Suprapubic skin (tissue), 4 donors: ENCODE results near the gene BRCA2. TPM values are rescaled to one million over a fixed set of nuclear protein-coding genes. Genes with fewer than 3 reads are reported as not detected.
"Not testable (repeated sequence)": the region's sequence is repeated elsewhere in the genome, so short reads cannot be mapped to it uniquely, and the experiment has no call there.

Experiments used
- DNase-seq, 2 donors: peaks; one replicate each; pipeline ENCODE4 v3.0.0-alpha.2; 2019; ENCODE audit warnings: low spot score in 2 of 2
- H3K27ac ChIP-seq: fragments of 200-600 bp; sonication (generic); one replicate; pipeline ENCODE4 v1.5.1; 2019
- H3K27me3 ChIP-seq: fragments of 200-600 bp; sonication (generic); one replicate; pipeline ENCODE4 v1.5.1; 2019
- H3K36me3 ChIP-seq: fragments of 200-600 bp; sonication (generic); one replicate; pipeline ENCODE4 v1.5.1; 2019
- H3K4me1 ChIP-seq: fragments of 200-600 bp; sonication (generic); one replicate; pipeline ENCODE4 v1.5.1; 2019
- H3K4me3 ChIP-seq: fragments of 200-600 bp; sonication (generic); one replicate; pipeline ENCODE4 v1.5.1; 2019; ENCODE audit warnings: mild to moderate bottlenecking
- H3K9me3 ChIP-seq: fragments of 200-600 bp; sonication (generic); one replicate; pipeline ENCODE4 v1.5.1; 2019
- EP300 ChIP-seq: sonication (generic); formaldehyde crosslinking; IDR thresholded peaks from one replicate; pipeline ENCODE4 v1.6.1; 2017; ENCODE audit warnings: antibody characterized with exemption
- POLR2A ChIP-seq, 2 donors: fragments of 450-650 bp; IDR thresholded peaks; one replicate each; pipeline ENCODE4 v1.6.1; 2017; ENCODE audit warnings: antibody characterized with exemption in 2 of 2, mild to moderate bottlenecking in 2 of 2, moderate library complexity in 2 of 2
- POLR2AphosphoS5 ChIP-seq, 3 donors: sonication (generic); formaldehyde crosslinking; IDR thresholded peaks; one replicate each; pipeline ENCODE4 v1.6.1; 2017; ENCODE audit warnings: antibody characterized with exemption in 3 of 3
- WGBS: methylation state at CpG from one replicate; pipeline ENCODE4 v1.1.5; 2018; 5-methylcytosine and 5-hydroxymethylcytosine counted together
- total RNA-seq, 4 donors: library from RNA; depleted of rRNA; stranded (reverse); fragments of >200 nt; gene quantifications; one replicate each; pipeline ENCODE4 v1.1.0, GENCODE V29; 2016
- TF ChIP-seq, protein P1 (sequence below), 2 donors: fragments of 200-600 bp in 1 of 2; fragments of 450-650 bp in 1 of 2; sonication (generic) in 1 of 2; IDR thresholded peaks; one replicate each; pipeline ENCODE4 v1.5.1; 2016 to 2019; ENCODE audit warnings: antibody characterized with exemption in 2 of 2, mild to moderate bottlenecking in 1 of 2, moderate library complexity in 1 of 2

The BRCA2 gene
- total RNA-seq, 4 donors from 2014 or later = 1.5 to 5.6 (median 2.0) TPM

DNA sequence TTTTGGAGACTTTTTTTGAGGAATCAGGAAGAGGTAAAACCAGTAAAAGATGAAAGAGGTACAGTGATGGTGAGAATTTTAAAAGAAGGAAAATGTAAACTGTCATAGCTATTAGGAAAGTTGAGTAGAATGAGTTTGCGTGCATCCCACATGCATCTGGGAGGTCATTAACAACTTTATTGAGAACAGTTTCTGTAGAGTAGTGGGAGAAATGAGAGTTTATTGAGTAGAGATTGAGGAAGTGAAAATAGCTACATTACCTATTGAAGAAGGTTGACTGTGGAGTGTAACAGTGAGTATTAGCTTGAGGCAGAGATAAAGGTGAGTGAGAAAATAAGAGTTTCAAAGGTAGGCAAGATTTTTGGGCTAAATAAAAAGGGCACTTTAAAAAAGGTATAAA, 38.7 kb downstream of the BRCA2 start:
- 95% methylated on average over 1 of the region's 1 CpG for WGBS
- no peaks in the 10 kb centered on the region for H3K4me1 ChIP-seq
- H3K9me3 ChIP-seq = no peaks in the 10 kb centered on the region
- no peak for DNase-seq
- no peak overlapping the region for H3K4me3 ChIP-seq
- TF ChIP-seq, protein P1, sequence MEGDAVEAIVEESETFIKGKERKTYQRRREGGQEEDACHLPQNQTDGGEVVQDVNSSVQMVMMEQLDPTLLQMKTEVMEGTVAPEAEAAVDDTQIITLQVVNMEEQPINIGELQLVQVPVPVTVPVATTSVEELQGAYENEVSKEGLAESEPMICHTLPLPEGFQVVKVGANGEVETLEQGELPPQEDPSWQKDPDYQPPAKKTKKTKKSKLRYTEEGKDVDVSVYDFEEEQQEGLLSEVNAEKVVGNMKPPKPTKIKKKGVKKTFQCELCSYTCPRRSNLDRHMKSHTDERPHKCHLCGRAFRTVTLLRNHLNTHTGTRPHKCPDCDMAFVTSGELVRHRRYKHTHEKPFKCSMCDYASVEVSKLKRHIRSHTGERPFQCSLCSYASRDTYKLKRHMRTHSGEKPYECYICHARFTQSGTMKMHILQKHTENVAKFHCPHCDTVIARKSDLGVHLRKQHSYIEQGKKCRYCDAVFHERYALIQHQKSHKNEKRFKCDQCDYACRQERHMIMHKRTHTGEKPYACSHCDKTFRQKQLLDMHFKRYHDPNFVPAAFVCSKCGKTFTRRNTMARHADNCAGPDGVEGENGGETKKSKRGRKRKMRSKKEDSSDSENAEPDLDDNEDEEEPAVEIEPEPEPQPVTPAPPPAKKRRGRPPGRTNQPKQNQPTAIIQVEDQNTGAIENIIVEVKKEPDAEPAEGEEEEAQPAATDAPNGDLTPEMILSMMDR (IDR thresholded peaks at IDR 0.05) = no peak
- no peaks in the 10 kb centered on the region for H3K36me3 ChIP-seq
- no peaks in the 10 kb centered on the region for H3K27me3 ChIP-seq
- no peak overlapping the region for H3K27ac ChIP-seq

DNA sequence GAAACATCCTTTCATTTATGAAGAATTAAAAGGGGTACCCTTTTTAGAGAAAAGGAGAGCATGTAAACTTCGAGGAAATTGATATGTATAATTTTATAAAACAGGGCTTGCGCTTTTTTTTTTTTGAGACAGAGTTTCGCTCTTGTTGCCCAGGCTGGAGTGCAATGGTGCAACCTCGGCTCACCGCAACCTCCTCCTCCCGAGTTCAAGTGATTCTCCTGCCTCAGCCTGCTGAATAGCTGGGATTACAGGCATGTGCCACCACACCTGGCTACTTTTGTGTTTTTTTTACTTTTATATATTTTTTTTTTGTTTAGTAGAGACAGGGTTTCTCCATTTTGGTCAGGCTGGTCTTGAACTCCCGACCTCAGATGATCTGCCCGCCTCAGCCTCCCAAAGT, 40.6 kb downstream of the BRCA2 start:
- not testable (repeated sequence) for H3K36me3 ChIP-seq, H3K4me1 ChIP-seq, H3K4me3 ChIP-seq, DNase-seq, H3K27ac ChIP-seq, H3K9me3 ChIP-seq, H3K27me3 ChIP-seq
- 95% methylated on average over 8 of the region's 8 CpGs for WGBS

DNA sequence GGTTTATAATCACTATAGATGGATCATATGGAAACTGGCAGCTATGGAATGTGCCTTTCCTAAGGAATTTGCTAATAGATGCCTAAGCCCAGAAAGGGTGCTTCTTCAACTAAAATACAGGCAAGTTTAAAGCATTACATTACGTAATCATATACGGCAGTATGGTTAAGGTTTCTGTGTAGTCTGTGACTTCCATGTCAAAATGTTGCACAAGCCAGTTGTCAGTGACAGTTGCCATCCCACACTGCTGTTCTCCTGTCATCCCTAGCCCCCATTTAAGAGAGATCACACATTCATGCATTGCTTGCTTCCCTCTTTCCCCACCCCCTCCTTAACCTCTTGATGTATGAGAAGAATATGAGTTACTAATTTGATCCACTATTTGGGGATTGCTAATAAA, 47.3 kb downstream of the BRCA2 start:
- Histone ChIP-seq H3K4me3 (no peak overlapping the region), H3K27me3 (no peaks in the 10 kb centered on the region), H3K36me3 (no peaks in the 10 kb centered on the region), H3K9me3 (no peaks in the 10 kb centered on the region), H3K4me1 (no peaks in the 10 kb centered on the region), H3K27ac (no peak overlapping the region)
- DNase-seq = no peak
- TF ChIP-seq, protein P1 (IDR thresholded peaks at IDR 0.05) = no peak
- TF ChIP-seq POLR2A (IDR thresholded peaks at IDR 0.05) (no peak), POLR2AphosphoS5 (IDR thresholded peaks at IDR 0.05) (no peak), EP300 (no peak)
- WGBS = 90% methylated on average over 2 of the region's 2 CpGs

DNA sequence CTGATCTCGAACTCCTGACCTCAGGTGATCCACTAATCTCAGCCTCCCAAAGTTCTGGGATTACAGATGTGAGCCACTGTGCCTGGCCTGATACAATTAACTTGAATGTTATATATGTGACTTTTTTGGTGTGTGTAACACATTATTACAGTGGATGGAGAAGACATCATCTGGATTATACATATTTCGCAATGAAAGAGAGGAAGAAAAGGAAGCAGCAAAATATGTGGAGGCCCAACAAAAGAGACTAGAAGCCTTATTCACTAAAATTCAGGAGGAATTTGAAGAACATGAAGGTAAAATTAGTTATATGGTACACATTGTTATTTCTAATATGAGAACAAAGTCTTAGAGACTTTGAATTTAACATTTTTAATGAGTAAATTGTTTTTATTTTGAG, 55.5 kb downstream of the BRCA2 start:
- Histone ChIP-seq H3K36me3 (peaks cover 5% of the 10 kb centered on the region), H3K9me3 (no peaks in the 10 kb centered on the region), H3K4me1 (no peaks in the 10 kb centered on the region), H3K27me3 (no peaks in the 10 kb centered on the region), H3K27ac (no peak overlapping the region), H3K4me3 (no peak overlapping the region)
- TF ChIP-seq EP300 (no peak), POLR2A (IDR thresholded peaks at IDR 0.05) (no peak), POLR2AphosphoS5 (IDR thresholded peaks at IDR 0.05) (no peak)
- TF ChIP-seq, protein P1 (IDR thresholded peaks at IDR 0.05) = no peak
- 96% methylated on average over 2 of the region's 2 CpGs for WGBS
- DNase-seq = no peak

DNA sequence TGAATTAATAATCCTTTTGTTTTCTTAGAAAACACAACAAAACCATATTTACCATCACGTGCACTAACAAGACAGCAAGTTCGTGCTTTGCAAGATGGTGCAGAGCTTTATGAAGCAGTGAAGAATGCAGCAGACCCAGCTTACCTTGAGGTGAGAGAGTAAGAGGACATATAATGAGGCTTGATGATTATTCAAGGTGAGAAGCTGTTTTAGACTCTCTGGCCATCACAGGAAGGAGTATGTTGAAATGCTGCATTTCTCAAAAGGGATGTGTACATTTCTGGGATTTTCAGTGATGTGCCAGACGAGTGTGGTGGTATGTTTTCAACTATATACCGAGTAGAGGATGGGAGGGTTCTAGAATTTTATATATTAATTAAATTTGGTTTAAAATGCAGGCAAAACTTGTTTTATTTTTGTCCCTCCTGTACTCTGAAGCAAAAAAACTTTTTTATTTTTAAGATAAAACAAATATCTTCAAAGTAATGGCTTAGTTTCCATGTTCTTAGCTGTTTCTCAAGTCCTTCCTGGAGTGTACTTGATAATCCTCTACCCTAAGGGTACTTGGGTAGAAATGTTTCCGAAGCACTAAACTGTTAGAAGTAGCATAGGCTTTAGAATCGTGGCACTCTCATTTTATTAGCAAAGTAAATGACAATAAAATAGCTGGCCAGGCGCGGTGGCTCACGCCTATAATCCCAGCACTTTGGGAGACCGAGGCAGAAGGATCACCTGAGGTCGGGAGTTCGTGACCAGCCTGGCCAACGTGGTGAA, 61.5 kb downstream of the BRCA2 start:
- Histone ChIP-seq H3K4me1 (no peaks in the 10 kb centered on the region), H3K4me3 (no peak overlapping the region), H3K9me3 (no peaks in the 10 kb centered on the region), H3K27me3 (no peaks in the 10 kb centered on the region), H3K27ac (no peak overlapping the region), H3K36me3 (peaks cover 5% of the 10 kb centered on the region)
- TF ChIP-seq POLR2AphosphoS5 (IDR thresholded peaks at IDR 0.05) (no peak), POLR2A (IDR thresholded peaks at IDR 0.05) (no peak), EP300 (no peak)
- TF ChIP-seq, protein P1 (IDR thresholded peaks at IDR 0.05) = no peak
- DNase-seq = no peak
- 84% methylated on average over 13 of the region's 13 CpGs for WGBS

DNA sequence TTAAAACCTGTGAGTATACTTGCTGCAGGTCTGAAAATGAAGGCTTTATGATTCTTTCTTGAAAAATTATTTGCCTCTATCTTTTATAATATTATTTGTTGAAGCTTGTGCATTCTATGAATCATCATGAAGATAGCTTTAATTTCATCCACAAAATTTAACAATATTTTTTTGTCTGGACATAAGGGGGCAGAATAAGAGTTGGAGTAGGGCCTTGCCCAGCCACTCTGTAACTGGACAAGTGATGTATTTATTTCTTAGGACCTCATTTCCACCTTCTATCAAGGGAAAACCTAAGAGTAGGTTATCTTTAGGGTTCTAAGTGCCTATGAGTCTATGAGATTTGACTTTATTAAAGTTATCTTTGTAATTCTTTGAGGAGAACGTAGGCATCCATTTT, 62.7 kb downstream of the BRCA2 start:
- Histone ChIP-seq H3K27me3 (no peaks in the 10 kb centered on the region), H3K36me3 (peaks cover 5% of the 10 kb centered on the region), H3K27ac (no peak overlapping the region), H3K4me1 (no peaks in the 10 kb centered on the region), H3K9me3 (no peaks in the 10 kb centered on the region), H3K4me3 (no peak overlapping the region)
- TF ChIP-seq, protein P1 (IDR thresholded peaks at IDR 0.05) = no peak
- TF ChIP-seq EP300 = no peak
- TF ChIP-seq POLR2AphosphoS5 (IDR thresholded peaks at IDR 0.05) = no peak
- no peak for TF ChIP-seq POLR2A (IDR thresholded peaks at IDR 0.05)
- no peak for DNase-seq
- WGBS = 92% methylated on average over 1 of the region's 1 CpG
